ENCODE measurements around the gene BIRC2.

DNA sequence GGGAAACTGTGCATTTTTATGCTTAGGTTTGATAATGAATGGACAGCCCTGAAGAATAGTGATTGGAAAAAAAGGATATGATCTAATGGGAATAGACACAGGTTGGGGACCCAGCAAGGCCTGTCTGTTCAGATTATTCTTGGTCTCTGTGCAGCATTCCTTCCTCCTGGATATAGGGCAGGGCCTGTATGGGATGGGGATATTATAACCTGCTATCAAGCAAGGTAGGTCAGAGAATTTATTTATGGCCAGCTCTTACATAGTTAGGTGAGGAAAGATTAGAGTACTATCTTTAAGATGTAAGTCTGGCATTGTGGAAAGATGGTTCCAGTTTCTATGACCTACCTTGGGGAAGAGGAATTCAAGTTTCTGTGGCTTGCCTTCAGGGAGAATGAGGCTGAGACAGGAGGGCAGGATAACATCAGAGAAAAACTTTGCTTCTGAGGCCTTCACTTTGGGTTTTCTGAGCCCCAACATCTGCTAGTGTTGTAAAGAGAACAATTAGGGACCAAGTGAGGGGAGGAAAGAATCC, 8.5 kb upstream of the BIRC2 start:
- no peak for TF ChIP-seq EZH2phosphoT487 (IDR thresholded peaks at IDR 0.05; ENCODE audit: unreplicated experiment)
- TF ChIP-seq, protein P1, sequence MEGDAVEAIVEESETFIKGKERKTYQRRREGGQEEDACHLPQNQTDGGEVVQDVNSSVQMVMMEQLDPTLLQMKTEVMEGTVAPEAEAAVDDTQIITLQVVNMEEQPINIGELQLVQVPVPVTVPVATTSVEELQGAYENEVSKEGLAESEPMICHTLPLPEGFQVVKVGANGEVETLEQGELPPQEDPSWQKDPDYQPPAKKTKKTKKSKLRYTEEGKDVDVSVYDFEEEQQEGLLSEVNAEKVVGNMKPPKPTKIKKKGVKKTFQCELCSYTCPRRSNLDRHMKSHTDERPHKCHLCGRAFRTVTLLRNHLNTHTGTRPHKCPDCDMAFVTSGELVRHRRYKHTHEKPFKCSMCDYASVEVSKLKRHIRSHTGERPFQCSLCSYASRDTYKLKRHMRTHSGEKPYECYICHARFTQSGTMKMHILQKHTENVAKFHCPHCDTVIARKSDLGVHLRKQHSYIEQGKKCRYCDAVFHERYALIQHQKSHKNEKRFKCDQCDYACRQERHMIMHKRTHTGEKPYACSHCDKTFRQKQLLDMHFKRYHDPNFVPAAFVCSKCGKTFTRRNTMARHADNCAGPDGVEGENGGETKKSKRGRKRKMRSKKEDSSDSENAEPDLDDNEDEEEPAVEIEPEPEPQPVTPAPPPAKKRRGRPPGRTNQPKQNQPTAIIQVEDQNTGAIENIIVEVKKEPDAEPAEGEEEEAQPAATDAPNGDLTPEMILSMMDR (conservative IDR thresholded peaks at IDR 0.05; ENCODE audit: low read depth in 2 of 2): no peak
- no peak for TF ChIP-seq EZH2 (IDR thresholded peaks at IDR 0.05; ENCODE audit: low read depth, unreplicated experiment)
- no peak for TF ChIP-seq POLR2AphosphoS5 (IDR thresholded peaks at IDR 0.05; ENCODE audit: low read depth)
- TF ChIP-seq, protein P2, sequence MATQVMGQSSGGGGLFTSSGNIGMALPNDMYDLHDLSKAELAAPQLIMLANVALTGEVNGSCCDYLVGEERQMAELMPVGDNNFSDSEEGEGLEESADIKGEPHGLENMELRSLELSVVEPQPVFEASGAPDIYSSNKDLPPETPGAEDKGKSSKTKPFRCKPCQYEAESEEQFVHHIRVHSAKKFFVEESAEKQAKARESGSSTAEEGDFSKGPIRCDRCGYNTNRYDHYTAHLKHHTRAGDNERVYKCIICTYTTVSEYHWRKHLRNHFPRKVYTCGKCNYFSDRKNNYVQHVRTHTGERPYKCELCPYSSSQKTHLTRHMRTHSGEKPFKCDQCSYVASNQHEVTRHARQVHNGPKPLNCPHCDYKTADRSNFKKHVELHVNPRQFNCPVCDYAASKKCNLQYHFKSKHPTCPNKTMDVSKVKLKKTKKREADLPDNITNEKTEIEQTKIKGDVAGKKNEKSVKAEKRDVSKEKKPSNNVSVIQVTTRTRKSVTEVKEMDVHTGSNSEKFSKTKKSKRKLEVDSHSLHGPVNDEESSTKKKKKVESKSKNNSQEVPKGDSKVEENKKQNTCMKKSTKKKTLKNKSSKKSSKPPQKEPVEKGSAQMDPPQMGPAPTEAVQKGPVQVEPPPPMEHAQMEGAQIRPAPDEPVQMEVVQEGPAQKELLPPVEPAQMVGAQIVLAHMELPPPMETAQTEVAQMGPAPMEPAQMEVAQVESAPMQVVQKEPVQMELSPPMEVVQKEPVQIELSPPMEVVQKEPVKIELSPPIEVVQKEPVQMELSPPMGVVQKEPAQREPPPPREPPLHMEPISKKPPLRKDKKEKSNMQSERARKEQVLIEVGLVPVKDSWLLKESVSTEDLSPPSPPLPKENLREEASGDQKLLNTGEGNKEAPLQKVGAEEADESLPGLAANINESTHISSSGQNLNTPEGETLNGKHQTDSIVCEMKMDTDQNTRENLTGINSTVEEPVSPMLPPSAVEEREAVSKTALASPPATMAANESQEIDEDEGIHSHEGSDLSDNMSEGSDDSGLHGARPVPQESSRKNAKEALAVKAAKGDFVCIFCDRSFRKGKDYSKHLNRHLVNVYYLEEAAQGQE (IDR thresholded peaks at IDR 0.05; ENCODE audit: unreplicated experiment): no peak
- TF ChIP-seq, protein P3, sequence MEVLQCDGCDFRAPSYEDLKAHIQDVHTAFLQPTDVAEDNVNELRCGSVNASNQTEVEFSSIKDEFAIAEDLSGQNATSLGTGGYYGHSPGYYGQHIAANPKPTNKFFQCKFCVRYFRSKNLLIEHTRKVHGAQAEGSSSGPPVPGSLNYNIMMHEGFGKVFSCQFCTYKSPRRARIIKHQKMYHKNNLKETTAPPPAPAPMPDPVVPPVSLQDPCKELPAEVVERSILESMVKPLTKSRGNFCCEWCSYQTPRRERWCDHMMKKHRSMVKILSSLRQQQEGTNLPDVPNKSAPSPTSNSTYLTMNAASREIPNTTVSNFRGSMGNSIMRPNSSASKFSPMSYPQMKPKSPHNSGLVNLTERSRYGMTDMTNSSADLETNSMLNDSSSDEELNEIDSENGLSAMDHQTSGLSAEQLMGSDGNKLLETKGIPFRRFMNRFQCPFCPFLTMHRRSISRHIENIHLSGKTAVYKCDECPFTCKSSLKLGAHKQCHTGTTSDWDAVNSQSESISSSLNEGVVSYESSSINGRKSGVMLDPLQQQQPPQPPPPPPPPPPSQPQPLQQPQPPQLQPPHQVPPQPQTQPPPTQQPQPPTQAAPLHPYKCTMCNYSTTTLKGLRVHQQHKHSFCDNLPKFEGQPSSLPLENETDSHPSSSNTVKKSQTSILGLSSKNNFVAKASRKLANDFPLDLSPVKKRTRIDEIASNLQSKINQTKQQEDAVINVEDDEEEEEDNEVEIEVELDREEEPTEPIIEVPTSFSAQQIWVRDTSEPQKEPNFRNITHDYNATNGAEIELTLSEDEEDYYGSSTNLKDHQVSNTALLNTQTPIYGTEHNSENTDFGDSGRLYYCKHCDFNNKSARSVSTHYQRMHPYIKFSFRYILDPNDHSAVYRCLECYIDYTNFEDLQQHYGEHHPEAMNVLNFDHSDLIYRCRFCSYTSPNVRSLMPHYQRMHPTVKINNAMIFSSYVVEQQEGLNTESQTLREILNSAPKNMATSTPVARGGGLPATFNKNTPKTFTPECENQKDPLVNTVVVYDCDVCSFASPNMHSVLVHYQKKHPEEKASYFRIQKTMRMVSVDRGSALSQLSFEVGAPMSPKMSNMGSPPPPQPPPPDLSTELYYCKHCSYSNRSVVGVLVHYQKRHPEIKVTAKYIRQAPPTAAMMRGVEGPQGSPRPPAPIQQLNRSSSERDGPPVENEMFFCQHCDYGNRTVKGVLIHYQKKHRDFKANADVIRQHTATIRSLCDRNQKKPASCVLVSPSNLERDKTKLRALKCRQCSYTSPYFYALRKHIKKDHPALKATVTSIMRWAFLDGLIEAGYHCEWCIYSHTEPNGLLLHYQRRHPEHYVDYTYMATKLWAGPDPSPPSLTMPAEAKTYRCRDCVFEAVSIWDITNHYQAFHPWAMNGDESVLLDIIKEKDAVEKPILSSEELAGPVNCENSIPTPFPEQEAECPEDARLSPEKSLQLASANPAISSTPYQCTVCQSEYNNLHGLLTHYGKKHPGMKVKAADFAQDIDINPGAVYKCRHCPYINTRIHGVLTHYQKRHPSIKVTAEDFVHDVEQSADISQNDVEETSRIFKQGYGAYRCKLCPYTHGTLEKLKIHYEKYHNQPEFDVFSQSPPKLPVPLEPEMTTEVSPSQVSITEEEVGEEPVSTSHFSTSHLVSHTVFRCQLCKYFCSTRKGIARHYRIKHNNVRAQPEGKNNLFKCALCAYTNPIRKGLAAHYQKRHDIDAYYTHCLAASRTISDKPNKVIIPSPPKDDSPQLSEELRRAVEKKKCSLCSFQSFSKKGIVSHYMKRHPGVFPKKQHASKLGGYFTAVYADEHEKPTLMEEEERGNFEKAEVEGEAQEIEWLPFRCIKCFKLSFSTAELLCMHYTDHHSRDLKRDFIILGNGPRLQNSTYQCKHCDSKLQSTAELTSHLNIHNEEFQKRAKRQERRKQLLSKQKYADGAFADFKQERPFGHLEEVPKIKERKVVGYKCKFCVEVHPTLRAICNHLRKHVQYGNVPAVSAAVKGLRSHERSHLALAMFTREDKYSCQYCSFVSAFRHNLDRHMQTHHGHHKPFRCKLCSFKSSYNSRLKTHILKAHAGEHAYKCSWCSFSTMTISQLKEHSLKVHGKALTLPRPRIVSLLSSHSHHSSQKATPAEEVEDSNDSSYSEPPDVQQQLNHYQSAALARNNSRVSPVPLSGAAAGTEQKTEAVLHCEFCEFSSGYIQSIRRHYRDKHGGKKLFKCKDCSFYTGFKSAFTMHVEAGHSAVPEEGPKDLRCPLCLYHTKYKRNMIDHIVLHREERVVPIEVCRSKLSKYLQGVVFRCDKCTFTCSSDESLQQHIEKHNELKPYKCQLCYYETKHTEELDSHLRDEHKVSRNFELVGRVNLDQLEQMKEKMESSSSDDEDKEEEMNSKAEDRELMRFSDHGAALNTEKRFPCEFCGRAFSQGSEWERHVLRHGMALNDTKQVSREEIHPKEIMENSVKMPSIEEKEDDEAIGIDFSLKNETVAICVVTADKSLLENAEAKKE (CRISPR knock-in tag; IDR thresholded peaks at IDR 0.05): no peak
- TF ChIP-seq, protein P4, sequence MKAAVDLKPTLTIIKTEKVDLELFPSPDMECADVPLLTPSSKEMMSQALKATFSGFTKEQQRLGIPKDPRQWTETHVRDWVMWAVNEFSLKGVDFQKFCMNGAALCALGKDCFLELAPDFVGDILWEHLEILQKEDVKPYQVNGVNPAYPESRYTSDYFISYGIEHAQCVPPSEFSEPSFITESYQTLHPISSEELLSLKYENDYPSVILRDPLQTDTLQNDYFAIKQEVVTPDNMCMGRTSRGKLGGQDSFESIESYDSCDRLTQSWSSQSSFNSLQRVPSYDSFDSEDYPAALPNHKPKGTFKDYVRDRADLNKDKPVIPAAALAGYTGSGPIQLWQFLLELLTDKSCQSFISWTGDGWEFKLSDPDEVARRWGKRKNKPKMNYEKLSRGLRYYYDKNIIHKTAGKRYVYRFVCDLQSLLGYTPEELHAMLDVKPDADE (IDR thresholded peaks at IDR 0.05): no peak
- no peak for TF ChIP-seq ZNF331 (CRISPR knock-in tag; IDR thresholded peaks at IDR 0.05; ENCODE audit: low read depth)
- TF ChIP-seq CREB1 (CRISPR knock-in tag; IDR thresholded peaks at IDR 0.05; ENCODE audit: low read depth): no peak
- no peak for TF ChIP-seq JUNB (IDR thresholded peaks at IDR 0.05; ENCODE audit: unreplicated experiment)
- TF ChIP-seq STAT1 (IDR thresholded peaks at IDR 0.05; ENCODE audit: unreplicated experiment): no peak
- no peak for TF ChIP-seq NANOG (IDR thresholded peaks at IDR 0.05; ENCODE audit: borderline replicate concordance)

Measured in GM23338 (cell line).